HL-60 (cell line): ENCODE results near the gene ITPA.

Experiments
- CTCF ChIP-seq: IDR thresholded peaks from one replicate; pipeline ENCODE4 v1.5.1; 2011; ENCODE audit warnings: low read length, control low read depth, inconsistent platforms; ENCODE audit not compliant: insufficient read depth
- POLR2AphosphoS5 ChIP-seq: IDR thresholded peaks from 2 replicates; pipeline ENCODE4 v1.6.1; 2012; ENCODE audit warnings: low read depth

GRCh38 chr20:3168079-3168828 lies 41.0 kb upstream of the ITPA start:
- no peak for TF ChIP-seq CTCF
- no peak for TF ChIP-seq POLR2AphosphoS5
